ENCODE results near the gene FUCA2.

GRCh38 chr6:143506199-143506598 lies 5.3 kb downstream of the FUCA2 start:
- no peak for TF ChIP-seq EZH2 (IDR thresholded peaks at IDR 0.05; ENCODE audit: insufficient read depth, low read length)
- TF ChIP-seq, protein P1, sequence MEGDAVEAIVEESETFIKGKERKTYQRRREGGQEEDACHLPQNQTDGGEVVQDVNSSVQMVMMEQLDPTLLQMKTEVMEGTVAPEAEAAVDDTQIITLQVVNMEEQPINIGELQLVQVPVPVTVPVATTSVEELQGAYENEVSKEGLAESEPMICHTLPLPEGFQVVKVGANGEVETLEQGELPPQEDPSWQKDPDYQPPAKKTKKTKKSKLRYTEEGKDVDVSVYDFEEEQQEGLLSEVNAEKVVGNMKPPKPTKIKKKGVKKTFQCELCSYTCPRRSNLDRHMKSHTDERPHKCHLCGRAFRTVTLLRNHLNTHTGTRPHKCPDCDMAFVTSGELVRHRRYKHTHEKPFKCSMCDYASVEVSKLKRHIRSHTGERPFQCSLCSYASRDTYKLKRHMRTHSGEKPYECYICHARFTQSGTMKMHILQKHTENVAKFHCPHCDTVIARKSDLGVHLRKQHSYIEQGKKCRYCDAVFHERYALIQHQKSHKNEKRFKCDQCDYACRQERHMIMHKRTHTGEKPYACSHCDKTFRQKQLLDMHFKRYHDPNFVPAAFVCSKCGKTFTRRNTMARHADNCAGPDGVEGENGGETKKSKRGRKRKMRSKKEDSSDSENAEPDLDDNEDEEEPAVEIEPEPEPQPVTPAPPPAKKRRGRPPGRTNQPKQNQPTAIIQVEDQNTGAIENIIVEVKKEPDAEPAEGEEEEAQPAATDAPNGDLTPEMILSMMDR (IDR thresholded peaks at IDR 0.05; ENCODE audit: insufficient read depth, low read depth, low read length), result no peak
